RWPE2 (cell line): ENCODE results near the gene SNX10.

Experiments used
- ATAC-seq: fragments of 200-7000 bp; cut with Tn5 transposase; 3 replicates; pipeline ENCODE4 v1.9.1; 2021; ENCODE audit warnings: low read depth
- DNase-seq: peaks from one replicate; pipeline ENCODE4 v3.0.0-alpha.2; 2020; ENCODE audit warnings: low spot score
- H3K27ac ChIP-seq: fragments of 450-650 bp; 2 replicates; pipeline ENCODE4 v1.5.1; 2017; ENCODE audit warnings: mild to moderate bottlenecking; ENCODE audit not compliant: poor library complexity, severe bottlenecking
- H3K27me3 ChIP-seq: fragments of 250-450 bp; sonication (Bioruptor Pico); 2 replicates; pipeline ENCODE4 v1.5.1; 2021; ENCODE audit warnings: mild to moderate bottlenecking, moderate library complexity; ENCODE audit not compliant: insufficient read depth, poor library complexity, severe bottlenecking
- H3K36me3 ChIP-seq: fragments of 250-450 bp; sonication (Bioruptor Pico); 2 replicates; pipeline ENCODE4 v1.5.1; 2020; ENCODE audit warnings: low read depth, mild to moderate bottlenecking, moderate library complexity
- H3K4me1 ChIP-seq: fragments of 250-450 bp; sonication (Bioruptor Pico); 2 replicates; pipeline ENCODE4 v1.5.1; 2021; ENCODE audit warnings: mild to moderate bottlenecking, moderate library complexity; ENCODE audit not compliant: insufficient read depth, poor library complexity, severe bottlenecking
- H3K4me3 ChIP-seq: fragments of 250-450 bp; sonication (Bioruptor Pico); 2 replicates; pipeline ENCODE4 v1.5.1; 2021; ENCODE audit warnings: mild to moderate bottlenecking, moderate library complexity; ENCODE audit not compliant: severe bottlenecking
- H3K9me3 ChIP-seq: fragments of 250-450 bp; sonication (Bioruptor Pico); 2 replicates; pipeline ENCODE4 v1.5.1; 2021; ENCODE audit warnings: mild to moderate bottlenecking, moderate library complexity; ENCODE audit not compliant: severe bottlenecking
- TF ChIP-seq, protein P1 (sequence below): fragments of 450-650 bp; IDR thresholded peaks from one replicate; pipeline ENCODE4 v1.5.1; 2017; ENCODE audit warnings: mild to moderate bottlenecking, moderate library complexity; ENCODE audit not compliant: poor library complexity, severe bottlenecking

The SNX10 gene

DNA sequence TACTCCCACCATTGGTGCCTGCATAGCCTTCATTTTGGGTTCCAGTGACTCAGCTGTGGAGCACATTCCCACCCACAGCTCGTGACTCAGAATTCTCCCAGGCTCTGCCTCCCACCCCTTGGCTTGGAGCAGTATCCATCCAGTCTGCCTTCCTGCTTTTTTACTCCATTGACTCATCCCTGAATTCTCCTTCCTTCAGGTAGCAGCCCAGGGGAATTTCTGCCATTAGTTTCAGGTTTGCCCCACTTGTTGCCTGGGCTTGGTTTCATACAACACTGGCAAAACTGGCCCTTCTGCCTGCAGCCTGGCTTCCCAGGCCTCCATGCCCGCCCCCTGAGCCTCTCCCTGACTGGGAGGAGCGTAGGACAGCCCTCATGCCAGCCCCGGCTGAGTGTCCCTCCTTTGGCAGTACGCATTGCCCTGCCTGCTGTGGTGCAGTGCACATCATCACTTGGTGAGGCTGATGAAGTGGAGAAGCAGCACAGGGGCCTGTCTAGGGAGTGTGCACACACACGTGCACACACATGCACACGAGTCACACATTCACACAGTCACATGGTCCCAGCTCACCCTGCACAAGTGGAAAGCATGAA is 55.0 kb downstream of the SNX10 start:
- Histone ChIP-seq H3K27me3 (no peaks in the 10 kb centered on the region), H3K9me3 (no peaks in the 10 kb centered on the region), H3K36me3 (no peaks in the 10 kb centered on the region), H3K4me3 (no peak overlapping the region), H3K4me1 (peaks cover 5% of the 10 kb centered on the region), H3K27ac (peak overlapping the region; percentile 1)
- DNase-seq (no peak), ATAC-seq (peak; percentile 82)
- TF ChIP-seq, protein P1, sequence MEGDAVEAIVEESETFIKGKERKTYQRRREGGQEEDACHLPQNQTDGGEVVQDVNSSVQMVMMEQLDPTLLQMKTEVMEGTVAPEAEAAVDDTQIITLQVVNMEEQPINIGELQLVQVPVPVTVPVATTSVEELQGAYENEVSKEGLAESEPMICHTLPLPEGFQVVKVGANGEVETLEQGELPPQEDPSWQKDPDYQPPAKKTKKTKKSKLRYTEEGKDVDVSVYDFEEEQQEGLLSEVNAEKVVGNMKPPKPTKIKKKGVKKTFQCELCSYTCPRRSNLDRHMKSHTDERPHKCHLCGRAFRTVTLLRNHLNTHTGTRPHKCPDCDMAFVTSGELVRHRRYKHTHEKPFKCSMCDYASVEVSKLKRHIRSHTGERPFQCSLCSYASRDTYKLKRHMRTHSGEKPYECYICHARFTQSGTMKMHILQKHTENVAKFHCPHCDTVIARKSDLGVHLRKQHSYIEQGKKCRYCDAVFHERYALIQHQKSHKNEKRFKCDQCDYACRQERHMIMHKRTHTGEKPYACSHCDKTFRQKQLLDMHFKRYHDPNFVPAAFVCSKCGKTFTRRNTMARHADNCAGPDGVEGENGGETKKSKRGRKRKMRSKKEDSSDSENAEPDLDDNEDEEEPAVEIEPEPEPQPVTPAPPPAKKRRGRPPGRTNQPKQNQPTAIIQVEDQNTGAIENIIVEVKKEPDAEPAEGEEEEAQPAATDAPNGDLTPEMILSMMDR: no peak

DNA sequence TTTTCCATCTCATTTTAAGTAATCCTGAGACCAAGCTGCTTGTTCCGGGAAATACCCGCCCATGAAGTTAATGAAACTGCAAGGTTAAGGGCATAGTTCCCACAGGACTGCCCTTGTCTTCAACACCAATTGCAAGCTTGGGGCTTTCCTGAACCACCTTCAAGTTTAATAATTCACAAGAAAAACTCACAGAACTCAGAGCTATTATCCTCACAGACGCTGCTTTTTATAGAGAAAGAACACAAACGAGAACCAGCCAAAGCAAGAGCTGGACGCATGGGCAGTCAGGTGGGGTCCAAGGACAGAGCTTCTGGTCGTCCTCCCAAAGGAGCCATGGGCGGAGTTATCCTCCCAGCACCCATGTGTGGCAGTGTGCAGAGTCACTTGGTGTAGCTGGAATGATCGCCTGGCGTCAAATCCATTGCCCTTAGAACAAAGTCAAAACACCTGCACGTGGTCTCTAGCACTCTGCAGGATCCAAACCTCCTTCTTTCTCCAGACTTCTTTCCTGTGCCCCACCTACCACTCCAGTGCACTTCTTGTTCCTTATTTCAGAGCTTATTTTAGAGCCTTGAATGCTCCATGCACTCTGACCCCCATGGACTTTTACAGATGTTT is 56.7 kb downstream of the SNX10 start:
- ATAC-seq (no peak), DNase-seq (no peak)
- Histone ChIP-seq H3K4me1 (peaks cover 5% of the 10 kb centered on the region), H3K27me3 (no peaks in the 10 kb centered on the region), H3K36me3 (no peaks in the 10 kb centered on the region), H3K4me3 (no peak overlapping the region), H3K9me3 (no peaks in the 10 kb centered on the region), H3K27ac (no peak overlapping the region)
- TF ChIP-seq, protein P1: no peak

DNA sequence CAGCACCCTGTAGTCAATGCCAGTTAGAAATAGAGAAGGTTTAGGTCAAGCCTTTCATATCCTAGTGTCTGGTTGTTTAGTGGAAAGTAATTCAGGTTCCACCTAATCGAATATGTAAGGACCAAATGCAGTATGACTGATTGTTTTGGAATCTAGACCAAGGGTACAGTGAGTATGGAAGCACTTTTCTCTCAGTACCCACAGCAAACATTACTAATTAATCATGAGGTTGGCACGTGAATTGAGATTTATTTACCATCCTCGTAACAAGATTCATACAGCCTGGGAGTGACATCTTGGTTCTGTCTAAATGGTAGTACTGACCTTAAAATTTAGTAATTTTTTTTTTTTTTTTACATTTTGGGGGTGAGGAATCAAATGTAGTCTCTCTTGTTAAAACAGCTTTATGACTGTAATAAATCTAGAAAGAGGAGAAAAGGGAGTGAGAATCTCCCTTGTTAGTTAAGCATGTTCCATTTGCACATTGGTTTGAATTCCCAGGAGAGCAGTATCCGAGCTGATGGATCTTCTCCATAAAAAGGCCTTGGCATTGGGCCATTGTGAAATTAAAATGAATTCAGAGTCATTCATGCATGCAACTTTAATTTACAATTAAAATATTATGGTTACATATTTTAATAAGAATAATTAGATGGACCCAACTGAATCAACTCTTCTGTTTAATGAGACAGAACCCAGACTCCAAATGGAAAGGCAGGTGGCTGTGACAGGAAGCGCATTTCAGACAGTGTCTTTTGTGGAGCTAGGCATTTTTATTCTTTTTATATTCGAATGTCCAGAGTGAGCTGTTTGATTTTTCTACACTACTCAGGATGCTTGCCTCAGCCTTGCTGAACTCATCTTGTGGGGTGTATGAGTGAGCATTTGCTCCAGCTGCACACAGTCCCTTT is 57.6 kb downstream of the SNX10 start:
- no peak overlapping the region for H3K4me3 ChIP-seq
- DNase-seq (no peak), ATAC-seq (peak; percentile 37; the same call in 1 of the 3 replicates)
- H3K9me3 ChIP-seq: no peaks in the 10 kb centered on the region
- H3K27ac ChIP-seq: no peak overlapping the region
- no peaks in the 10 kb centered on the region for H3K36me3 ChIP-seq
- no peaks in the 10 kb centered on the region for H3K27me3 ChIP-seq
- TF ChIP-seq, protein P1: no peak
- H3K4me1 ChIP-seq: peaks cover 5% of the 10 kb centered on the region

DNA sequence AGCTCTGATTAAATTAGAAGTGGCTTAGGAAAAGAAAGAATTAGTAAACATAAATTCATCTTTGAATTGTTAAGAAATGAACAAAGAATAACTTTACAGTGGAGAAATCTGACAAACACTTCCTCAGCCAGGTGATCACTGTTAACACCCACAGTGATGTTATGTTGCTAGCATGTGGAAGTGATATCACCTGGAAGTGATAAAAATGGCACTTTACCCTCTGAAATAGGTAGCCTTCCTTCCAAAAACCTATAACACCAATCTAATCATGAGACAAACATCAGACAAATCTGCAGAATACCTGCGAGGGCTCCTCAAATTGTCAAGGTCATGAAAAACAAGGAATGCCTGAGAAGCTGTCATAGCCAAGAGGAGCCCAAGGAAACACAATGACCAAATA is 59.5 kb downstream of the SNX10 start:
- no peaks in the 10 kb centered on the region for H3K9me3 ChIP-seq
- DNase-seq (no peak), ATAC-seq (no peak)
- H3K4me3 ChIP-seq: no peak overlapping the region
- no peak overlapping the region for H3K27ac ChIP-seq
- no peaks in the 10 kb centered on the region for H3K27me3 ChIP-seq
- peaks cover 5% of the 10 kb centered on the region for H3K4me1 ChIP-seq
- no peaks in the 10 kb centered on the region for H3K36me3 ChIP-seq
- TF ChIP-seq, protein P1: no peak
